HepG2 (cell line): Measurements from ENCODE around the gene ABHD10. TPM values are rescaled to one million over a fixed set of nuclear protein-coding genes. Genes with fewer than 3 reads are reported as not detected.
"Not testable (repeated sequence)": the region's sequence is repeated elsewhere in the genome, so short reads cannot be mapped to it uniquely, and the experiment has no call there.

Experiments
- ATAC-seq: fragments of 200-7000 bp; cut with Tn5 transposase; 3 replicates; pipeline ENCODE4 v1.9.1; 2020; ENCODE audit warnings: mild to moderate bottlenecking, moderate library complexity
- BruUV-seq: library from RNA; stranded (reverse); fragments of 400-500 nt; replicated peaks from 2 replicates; lab custom pipeline; 2021; lab: Mats Ljungman, UMichigan
- CTCF ChIA-PET: fragments of 300-600 bp; formaldehyde crosslinking; extraction: SDS; loops from one replicate; lab custom pipeline; 2021; ENCODE audit warnings: low total read pairs, inconsistent platforms, low intra/inter-chr PET ratio; lab: Yijun Ruan, JAX
- POLR2A ChIA-PET: fragments of 350-600 bp; sonication (Branson Sonifier 250); formaldehyde crosslinking; loops from one replicate; lab custom pipeline; 2020; ENCODE audit warnings: antibody characterized with exemption, inconsistent platforms; lab: Yijun Ruan, JAX
- DNase-seq: peaks from one replicate; pipeline ENCODE4 v3.0.0-alpha.2; 2015; ENCODE audit warnings: low spot score
- FAIRE-seq: peaks from 3 replicates; lab custom pipeline; 2011; peaks lifted over from hg19 to GRCh38; lab: Jason Lieb, UNC
- H2AFZ ChIP-seq: one replicate; pipeline ENCODE4 v1.6.1; 2011; ENCODE audit warnings: low read length, inconsistent platforms
- H3K27ac ChIP-seq: fragments of 300-600 bp; 3 replicates; pipeline ENCODE4 v1.8.0; 2011; ENCODE audit warnings: mixed run types, mild to moderate bottlenecking, mixed read lengths, low read length, inconsistent platforms; ENCODE audit not compliant: insufficient read depth; ENCODE audit errors: extremely low read length
- H3K27me3 ChIP-seq, 2 experiments: fragments of 200-600 bp in 1 of 2; 2 replicates in 1 of 2; 3 replicates in 1 of 2; pipeline versions ENCODE4 v1.6.0 to v1.8.0; 2011; ENCODE audit warnings: low read length in 2 of 2, mild to moderate bottlenecking in 2 of 2, moderate library complexity in 2 of 2, inconsistent platforms in 1 of 2; ENCODE audit not compliant: insufficient read depth in 2 of 2, control insufficient read depth in 1 of 2
- H3K36me3 ChIP-seq, 2 experiments: fragments of 200-600 bp in 1 of 2; replicated peaks in 1 of 2; 2 replicates in 1 of 2; 3 replicates in 1 of 2; pipeline versions ENCODE4 v1.5.1 to v1.8.0; 2011; ENCODE audit warnings: low read length in 2 of 2, inconsistent platforms in 1 of 2; ENCODE audit not compliant: insufficient read depth in 2 of 2, control insufficient read depth in 1 of 2
- H3K4me1 ChIP-seq: 2 replicates; pipeline ENCODE4 v1.5.1; 2012; ENCODE audit warnings: low read length, inconsistent platforms; ENCODE audit not compliant: insufficient read depth
- H3K4me2 ChIP-seq: 2 replicates; pipeline ENCODE4 v1.6.0; 2011; ENCODE audit warnings: low read depth, low read length, inconsistent platforms
- H3K4me3 ChIP-seq, 3 experiments: fragments of 200-600 bp in 1 of 3; sonication (generic), shearing (Covaris generic) in 1 of 3; replicated peaks in 1 of 3; 2 replicates each; pipeline ENCODE4 v1.5.1; 2011 to 2016; ENCODE audit warnings: low read length in 3 of 3, inconsistent platforms in 2 of 3, low read depth in 2 of 3, mild to moderate bottlenecking in 2 of 3, control low read depth in 1 of 3, mixed read lengths in 1 of 3; ENCODE audit not compliant: insufficient read depth in 1 of 3
- H3K79me2 ChIP-seq: one replicate; pipeline ENCODE4 v1.6.1; 2011; ENCODE audit warnings: low read length, inconsistent platforms; ENCODE audit not compliant: insufficient read depth
- H3K9ac ChIP-seq: 2 replicates; pipeline ENCODE4 v1.6.0; 2011; ENCODE audit warnings: mild to moderate bottlenecking, low read depth, low read length, inconsistent platforms; ENCODE audit not compliant: insufficient read depth
- H3K9me3 ChIP-seq: 2 replicates; pipeline ENCODE4 v1.5.1; 2012; ENCODE audit warnings: mild to moderate bottlenecking, low read length
- H4K20me1 ChIP-seq: 2 replicates; pipeline ENCODE4 v1.6.0; 2011; ENCODE audit warnings: inconsistent platforms, mild to moderate bottlenecking, low read length, moderate library complexity; ENCODE audit not compliant: insufficient read depth
- ZFAT ChIP-seq: sonication (generic); formaldehyde crosslinking; conservative IDR thresholded peaks from 2 replicates; pipeline ENCODE4 v1.8.1; 2023; ENCODE audit warnings: missing genetic modification reagents, inconsistent platforms
- ZMAT5 ChIP-seq: sonication (generic); formaldehyde crosslinking; IDR thresholded peaks from 2 replicates; pipeline ENCODE4 v1.5.0; 2020; ENCODE audit warnings: mild to moderate bottlenecking, low read depth, missing genetic modification reagents, borderline replicate concordance
- WGBS: methylation state at CpG from one replicate; pipeline ENCODE4 v1.1.6; 2017; ENCODE audit warnings: low lambda C conversion rate; 5-methylcytosine and 5-hydroxymethylcytosine counted together
- in situ Hi-C: cut with HindIII; loops from 2 replicates; pipeline ENCODE4 v1.10.0; 2017; ENCODE audit warnings: low pct_unique_long_range_greater_than_20kb; ENCODE audit not compliant: extremely low pct_ligation_motif_present
- intact Hi-C: fragments of 100-400 bp; cut with micrococcal nuclease; formaldehyde crosslinking; loops from one replicate; pipeline ENCODE4 v1.10.0; 2022; ENCODE audit not compliant: unreplicated experiment
- polyA plus RNA-seq, 8 experiments: library from polyadenylated mRNA; depleted of rRNA in 3 of 8; stranded (reverse) in 7 of 8; unstranded in 1 of 8; fragments of >200 nt; fragmentation: Illumina TruSeq in 4 of 8; extraction: Trizol in 4 of 8; gene quantifications; 2 replicates each; pipeline versions ENCODE4 v1.2.1 to v1.2.3, GENCODE V29; 2011 to 2016; ENCODE audit warnings: low read depth in 4 of 8, missing spikeins in 1 of 8, mixed read lengths in 1 of 8; ENCODE audit not compliant: insufficient read depth in 1 of 8
- total RNA-seq, 5 experiments: library from RNA; depleted of rRNA; stranded (reverse); fragments of >200 nt; fragmentation: Illumina TruSeq; extraction: Trizol; gene quantifications; 2 replicates each; pipeline ENCODE4 v1.2.3, GENCODE V29; 2016; ENCODE audit warnings: low read depth in 1 of 5

ABHD10 gene
- total and polyA plus RNA-seq, 2 of the 13 experiments (the other 11 are each of a cell fraction or from before 2014, with no cell fraction given) = 22.8 to 50.2 TPM

DNA sequence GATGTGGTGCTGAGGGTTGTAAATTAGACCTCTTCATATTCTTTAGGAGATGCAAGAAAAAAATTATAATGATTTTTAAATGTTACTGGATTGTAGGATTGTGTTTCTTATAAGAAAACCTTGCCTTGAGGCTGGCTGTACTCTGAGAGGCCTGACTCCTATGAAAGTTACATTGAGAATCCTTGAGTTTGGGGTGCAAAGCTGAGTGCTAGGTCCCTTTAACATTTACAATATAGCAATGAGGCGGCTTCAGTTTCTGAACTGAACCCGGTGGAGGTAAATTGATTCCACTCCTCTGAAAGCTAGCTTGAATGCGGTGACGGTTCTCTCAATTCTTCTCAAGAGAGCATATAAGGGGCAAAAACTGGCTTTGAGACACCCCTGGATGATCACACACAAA, 55.6 kb downstream of the ABHD10 start, which contains the start of gene TMPRSS7 (continued):
- no peak for TF ChIP-seq ZMAT5 (CRISPR knock-in tag)

DNA sequence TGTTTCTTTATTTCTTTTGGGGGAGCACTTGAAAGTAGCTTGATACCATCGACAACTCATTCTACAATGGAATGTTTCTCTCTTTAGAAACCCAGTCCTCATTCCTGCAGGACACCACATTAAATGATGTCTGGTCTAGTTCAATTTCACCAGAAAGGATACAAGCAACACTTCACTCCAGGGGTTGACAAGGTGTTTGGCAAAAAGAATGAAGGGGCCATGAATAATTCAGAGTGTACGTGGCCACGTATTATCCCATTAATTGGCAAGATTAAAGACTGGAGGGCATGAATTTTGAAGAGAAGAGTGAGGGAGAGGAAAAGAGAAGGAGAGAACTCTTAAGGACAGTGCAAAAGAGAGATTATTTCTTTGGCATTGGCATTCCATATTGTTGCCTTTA, 56.4 kb downstream of the ABHD10 start:
- Histone ChIP-seq H3K36me3 (no peaks in the 10 kb centered on the region), H3K4me3 (no peak overlapping the region), H3K4me2 (no peak overlapping the region), H3K4me1 (no peaks in the 10 kb centered on the region), H2AFZ (no peak overlapping the region), H3K27ac (no peak overlapping the region), H3K9me3 (no peaks in the 10 kb centered on the region), H3K9ac (no peak overlapping the region), H4K20me1 (no peaks in the 10 kb centered on the region), H3K27me3 (peaks cover 4 to 7% of the 10 kb centered on the region in 2 experiments; a peak in 2 of 5 replicates), H3K79me2 (no peaks in the 10 kb centered on the region)
- in situ Hi-C loops = no loop called here
- 32% methylated on average over 3 of the region's 3 CpGs for WGBS
- no TSS peak for BruUV-seq
- FAIRE-seq = no peak
- no peak for TF ChIP-seq ZFAT (CRISPR knock-in tag)
- intact Hi-C loops = no loop called here
- ChIA-PET CTCF (no interaction called here), POLR2A (no interaction called here)
- DNase-seq = no peak
- ATAC-seq = no peak

- H3K79me2 ChIP-seq, H3K36me3 ChIP-seq, intact Hi-C loops, H3K27ac ChIP-seq, FAIRE-seq, H3K4me1 ChIP-seq, DNase-seq, H3K9me3 ChIP-seq, POLR2A ChIA-PET, H4K20me1 ChIP-seq, CTCF ChIA-PET, H3K9ac ChIP-seq, H3K4me2 ChIP-seq, in situ Hi-C loops, H2AFZ ChIP-seq, ATAC-seq, BruUV-seq, H3K4me3 ChIP-seq: not testable (repeated sequence)
- WGBS = 8% methylated on average over 3 of the region's 4 CpGs
- peaks cover 2 to 17% of the 10 kb centered on the region in 2 experiments; a peak in 3 of 5 replicates for H3K27me3 ChIP-seq
Measured at GRCh38 chr3:112037194-112037593, 58.4 kb downstream of the ABHD10 start.
